ENCODE data around the gene LAMC1.
A peak's percentile ranks its signal among the peaks of the same experiment; 100 is the strongest.

The LAMC1 gene

DNA sequence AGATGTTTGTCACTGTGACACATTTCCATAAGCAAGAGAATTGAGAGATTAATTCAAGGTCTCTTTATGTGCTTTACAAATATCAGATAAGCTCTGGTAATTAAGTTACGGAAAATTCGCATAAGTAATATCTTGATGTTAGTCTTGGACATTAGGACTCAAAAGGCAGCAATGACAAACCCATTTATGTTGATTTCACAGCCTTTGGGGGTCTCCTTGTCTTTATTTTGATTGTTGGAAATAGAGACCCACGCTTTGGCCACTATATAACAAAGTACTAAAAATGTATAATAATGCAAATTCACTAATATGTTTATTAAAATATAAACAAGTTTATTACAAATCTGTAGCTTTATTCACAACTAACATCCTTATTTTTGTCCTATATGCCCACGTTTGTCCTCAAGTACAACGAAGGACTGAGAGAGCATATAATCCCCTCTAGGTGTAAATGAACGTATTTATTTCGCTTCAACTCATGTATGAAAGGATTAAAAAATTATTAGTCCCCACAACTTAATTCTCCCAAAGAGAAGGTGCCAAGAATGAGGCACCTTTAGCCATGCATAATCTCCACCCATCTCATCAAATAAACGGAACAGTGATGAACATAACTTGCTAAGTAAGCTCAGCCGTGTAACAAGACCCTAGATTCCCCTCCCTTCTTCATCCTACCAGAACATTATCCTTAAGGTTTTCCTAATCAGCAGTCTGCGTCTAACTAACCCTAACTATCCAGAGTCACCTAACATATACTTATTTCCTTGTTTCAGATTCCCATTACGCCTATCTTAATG is 1.6 kb upstream of the LAMC1 start:
- DNase-seq: no peak

DNA sequence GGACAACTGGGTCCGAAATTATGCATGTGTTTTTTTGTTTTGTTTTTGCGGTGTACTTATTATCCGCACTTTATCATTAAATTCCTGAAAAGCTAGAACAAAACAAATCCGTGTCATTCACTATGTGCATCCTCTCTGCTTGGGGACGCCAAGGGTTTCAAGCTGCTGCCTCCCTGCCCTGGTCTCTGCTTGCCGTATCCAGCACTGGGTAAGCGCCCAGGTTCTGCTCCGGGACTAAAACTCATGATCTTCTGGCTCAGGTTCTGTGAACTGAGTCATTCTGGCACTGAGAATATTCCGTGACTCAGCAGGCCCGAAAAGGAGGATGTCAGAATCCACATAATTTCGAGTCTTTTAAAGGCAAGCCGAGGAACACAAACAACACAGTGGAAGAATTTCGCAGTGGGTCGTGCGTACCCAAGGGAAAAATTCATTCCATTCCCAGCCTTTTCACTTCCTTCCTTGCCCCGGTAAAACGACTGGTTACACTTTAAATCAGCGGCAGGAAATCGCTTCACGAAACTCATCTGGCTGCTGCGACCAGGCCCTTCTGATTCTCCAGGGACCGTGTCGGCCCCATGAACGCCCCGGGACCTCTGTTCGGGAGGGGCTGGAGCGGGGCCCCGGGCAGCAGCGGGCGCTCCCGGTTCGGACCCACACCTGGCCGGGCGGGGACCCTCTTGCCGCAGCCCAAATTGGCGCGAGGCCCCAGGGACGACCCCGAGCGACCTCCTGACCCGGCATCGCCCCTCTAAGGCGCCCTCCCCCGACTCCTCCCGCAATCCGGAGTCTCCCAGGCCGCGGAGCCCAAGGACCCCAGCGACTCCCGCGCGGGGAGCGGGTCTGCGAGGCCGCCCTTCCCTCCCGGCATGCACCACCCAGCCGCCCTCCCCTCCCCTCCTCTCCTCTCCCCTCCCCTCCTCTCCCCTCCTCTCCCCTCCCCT is 746 bp upstream of the LAMC1 start:
- no peak for DNase-seq

DNA sequence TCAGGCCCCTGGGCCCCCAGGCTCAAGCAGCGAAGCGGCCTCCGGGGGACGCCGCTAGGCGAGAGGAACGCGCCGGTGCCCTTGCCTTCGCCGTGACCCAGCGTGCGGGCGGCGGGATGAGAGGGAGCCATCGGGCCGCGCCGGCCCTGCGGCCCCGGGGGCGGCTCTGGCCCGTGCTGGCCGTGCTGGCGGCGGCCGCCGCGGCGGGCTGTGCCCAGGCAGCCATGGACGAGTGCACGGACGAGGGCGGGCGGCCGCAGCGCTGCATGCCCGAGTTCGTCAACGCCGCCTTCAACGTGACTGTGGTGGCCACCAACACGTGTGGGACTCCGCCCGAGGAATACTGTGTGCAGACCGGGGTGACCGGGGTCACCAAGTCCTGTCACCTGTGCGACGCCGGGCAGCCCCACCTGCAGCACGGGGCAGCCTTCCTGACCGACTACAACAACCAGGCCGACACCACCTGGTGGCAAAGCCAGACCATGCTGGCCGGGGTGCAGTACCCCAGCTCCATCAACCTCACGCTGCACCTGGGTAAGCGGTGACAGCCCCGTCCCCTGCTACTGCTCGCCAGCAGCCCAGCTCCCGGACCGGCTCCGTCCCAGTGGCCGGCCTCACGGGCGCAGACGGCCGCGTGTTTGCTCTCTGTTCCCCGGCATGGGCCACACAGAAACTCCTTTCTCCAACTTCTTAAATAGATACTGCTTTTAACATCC is 539 bp downstream of the LAMC1 start:
- DNase-seq: peak; percentile 44 to 51

DNA sequence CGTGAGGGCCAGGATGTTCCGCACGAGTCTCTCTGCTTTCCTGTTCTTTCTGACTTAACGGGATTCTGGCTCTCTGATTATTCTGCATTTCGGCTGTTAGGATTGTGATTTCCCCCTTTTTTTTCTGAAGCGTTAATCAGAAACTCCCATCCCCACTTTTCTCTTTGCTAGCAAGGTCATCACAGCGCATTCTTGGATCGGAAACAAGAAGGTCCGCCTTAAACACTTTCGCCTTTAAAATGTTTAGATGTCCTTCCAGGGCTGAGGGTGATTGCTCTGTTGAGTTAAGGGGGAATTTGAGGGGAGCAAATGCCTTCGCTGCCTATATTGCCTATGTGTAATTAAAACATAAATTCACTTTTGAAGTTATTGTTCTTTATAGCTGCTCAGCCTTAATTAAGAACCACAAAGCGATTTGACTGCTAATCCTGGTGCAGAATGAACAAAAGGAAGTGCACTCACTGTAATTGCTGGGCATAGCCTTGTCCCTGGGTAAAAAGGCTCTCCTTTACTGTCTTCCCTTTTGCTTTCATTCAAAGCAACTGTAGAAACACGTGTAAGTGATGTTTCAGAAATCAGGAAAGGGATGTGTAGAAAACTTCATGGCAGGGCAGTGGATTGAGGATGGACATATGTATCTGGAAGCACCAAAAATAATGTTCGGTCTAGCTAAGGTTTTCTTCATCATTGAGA is 1.2 kb downstream of the LAMC1 start:
- DNase-seq: no peak

DNA sequence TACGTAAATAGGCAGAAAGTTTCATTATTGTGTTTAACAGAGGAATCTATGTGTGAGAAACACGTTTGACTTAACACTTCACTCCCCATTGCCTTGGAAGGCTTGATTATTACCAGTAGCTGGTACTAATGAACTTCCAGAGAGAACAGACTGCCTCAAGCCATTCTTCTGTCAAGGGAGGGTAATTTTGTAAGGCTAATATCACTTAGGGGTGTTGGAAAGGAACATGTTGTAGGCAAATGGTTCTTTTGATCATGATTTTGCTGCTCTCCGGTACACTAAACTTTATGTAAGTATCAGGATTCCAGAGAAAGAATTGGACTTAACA is 1.8 kb downstream of the LAMC1 start:
- no peak for DNase-seq

DNA sequence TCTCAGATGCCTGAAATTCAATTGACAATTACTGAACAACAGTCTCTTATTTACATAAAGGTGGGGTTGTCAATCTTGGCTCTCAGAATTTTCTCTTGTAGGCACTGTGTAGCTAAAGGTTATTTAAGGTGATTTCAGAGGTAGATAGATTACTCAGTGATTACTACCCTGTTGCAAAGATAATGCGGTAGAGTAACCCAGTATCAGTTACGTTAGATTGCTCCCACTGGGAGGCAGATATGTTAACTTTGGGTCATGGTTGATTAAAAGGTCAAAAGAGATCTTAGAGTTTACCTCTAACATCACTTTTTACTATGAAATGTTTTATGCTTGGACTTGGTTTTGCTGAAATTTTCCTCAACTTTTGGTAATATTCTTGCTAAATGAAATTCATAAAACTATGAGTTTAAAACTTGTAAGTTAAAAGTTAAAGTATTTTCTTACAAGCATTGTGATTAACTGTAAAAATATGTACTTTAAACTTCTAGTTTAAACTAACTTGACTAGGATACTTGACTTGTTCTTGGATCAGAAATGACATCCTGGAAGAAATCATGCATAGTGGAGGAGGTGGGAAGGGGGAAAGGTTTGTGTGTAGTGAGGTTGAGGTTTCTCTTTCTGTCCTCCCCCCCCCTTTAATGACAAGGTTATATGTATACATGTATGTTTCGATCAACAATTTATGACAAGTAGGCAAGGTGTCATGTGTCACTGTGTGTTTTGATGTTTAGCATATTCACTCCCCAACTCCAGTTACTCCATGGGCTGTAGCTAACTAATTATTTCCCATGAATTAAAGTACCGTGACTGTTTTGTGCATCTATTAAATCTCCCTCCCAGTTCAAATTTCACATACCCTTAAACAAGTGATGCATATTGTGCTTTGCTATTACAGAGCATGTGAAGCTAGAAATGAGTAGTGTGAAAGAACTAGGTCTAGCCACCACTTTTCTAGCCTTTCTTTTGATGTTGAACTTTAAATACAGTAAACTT is 2.9 kb downstream of the LAMC1 start:
- no peak for DNase-seq

DNA sequence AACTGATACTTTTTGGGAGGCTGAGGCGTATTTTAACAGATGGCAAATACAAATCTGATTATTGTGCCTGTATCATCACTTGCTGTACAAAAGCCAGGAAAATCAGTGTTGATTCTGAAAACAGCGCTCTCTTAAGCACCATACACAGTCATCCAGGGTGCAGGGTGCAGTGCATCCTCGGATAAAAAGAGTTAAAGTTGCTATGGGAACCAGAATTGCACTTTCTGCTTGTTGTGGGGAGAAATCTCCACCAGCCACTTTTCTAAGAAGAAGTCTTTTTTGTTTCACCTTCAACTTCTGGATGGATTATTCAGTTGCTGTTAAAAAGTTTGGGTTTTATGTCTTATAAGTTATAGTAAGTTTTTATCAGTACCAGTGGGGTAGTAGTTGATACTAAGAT is 3.8 kb downstream of the LAMC1 start:
- DNase-seq: no peak

DNA sequence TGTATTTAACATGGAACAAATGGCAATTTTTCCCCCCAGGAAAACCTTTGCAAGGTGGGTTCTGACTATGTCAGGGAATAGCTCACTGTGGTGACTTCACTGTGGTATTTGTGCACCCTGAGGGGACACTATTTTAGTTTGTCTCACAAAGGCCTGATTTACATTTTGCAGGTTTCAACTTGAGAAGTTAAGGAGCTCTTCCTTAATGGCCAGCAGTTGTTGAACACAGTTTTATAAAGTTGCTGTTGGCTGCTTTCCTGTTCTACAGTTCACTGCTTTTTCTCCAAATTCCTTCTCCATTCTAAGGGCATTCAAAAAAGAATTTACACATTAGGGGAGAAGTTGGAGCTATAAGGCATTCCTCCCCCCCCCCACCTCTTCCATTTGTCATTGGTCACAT is 4.6 kb downstream of the LAMC1 start:
- DNase-seq: no peak

DNA sequence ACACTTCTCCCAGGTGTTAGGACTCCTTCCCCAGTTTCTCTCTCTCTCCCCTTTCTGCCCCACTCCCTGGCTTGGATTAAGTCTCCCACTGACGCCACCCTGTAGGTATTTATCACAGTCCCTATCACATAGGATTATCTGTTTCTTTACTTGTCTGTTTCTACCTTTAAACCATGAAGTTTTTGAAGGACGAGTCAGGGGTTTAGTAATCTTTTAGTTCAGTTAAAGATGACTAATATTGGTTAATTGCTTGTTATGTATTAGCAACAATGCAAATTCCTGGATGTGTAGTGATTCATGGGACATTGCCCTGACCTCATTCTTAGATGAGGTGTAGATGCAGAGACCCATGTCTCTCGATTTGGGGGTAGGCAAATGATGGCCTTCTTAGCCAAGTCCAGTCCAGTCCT is 6.4 kb downstream of the LAMC1 start:
- DNase-seq: no peak

DNA sequence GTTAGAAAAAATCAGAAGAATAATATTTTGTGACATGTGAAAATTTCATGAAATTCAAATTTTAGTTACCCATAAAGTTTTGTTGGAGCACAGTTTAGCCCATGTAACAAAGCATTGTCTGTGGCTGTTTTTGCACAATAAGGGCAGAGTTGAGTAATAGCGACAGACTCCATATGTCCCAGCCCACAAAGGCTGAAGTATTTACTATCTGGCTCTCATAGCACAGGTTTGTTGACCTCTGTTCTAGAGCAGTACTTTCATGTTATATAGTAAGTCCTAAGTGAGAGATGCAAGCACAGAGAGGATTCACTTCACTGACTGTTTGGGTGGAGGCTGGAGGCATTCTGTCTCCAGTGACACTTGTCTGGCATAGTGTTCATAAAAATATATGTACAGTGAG is 6.8 kb downstream of the LAMC1 start:
- no peak for DNase-seq

DNA sequence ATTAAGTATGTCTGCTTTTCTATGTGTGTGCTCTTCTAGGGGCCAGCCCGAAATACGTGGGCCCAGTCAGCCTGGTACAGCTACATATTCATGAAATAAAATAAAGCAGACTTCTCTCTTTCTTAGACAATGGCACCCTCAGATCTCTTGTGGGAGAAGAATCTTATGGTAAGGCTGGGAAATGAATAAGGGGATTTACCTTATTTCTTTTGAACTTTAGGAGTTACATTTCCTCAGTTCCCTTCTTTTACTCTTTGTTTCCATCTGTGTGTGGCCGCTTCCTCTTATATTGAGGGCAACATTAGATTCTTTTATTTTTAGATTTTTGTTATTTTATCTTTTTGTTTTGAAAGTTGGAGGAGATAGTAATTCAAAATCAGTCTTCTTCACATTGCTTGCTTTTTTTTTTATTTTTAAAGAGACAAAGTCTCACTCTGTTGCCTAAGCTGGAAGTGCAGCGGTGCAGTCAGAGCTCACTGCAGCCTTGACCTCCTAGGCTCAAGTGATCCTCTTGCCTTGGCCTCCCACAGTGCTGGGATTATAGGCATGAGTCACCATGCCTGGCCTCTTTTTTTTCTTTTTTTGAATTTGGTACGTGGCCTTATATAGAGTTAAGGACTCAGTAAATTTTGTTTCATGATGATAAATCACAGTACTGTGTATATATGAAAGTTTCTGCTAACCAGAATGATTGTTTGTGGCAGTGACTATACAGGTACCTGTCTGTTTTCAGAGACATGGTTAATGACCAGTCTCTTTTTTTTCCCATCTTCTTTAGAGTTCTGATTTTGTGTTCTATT is 9.1 kb downstream of the LAMC1 start:
- DNase-seq: no peak

DNA sequence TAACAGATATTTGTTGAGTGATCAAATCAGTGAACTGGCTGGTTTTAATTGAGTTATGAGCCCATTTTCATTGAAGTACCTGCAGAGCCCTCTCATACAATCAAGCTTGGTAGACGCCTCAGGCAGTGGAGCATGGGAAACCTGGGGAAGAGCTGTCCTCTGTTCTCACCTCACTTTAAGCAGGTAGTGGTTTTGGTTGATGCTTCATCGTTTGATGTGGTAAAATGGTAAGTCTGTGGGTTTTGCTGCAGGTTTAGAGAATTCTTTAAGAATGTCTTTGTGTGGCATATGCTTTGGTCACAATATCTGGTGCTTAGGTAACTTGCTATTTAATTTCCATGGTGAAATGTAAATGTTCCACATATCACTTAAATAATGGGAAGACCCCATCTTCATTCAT is 10.0 kb downstream of the LAMC1 start:
- DNase-seq: no peak

DNA sequence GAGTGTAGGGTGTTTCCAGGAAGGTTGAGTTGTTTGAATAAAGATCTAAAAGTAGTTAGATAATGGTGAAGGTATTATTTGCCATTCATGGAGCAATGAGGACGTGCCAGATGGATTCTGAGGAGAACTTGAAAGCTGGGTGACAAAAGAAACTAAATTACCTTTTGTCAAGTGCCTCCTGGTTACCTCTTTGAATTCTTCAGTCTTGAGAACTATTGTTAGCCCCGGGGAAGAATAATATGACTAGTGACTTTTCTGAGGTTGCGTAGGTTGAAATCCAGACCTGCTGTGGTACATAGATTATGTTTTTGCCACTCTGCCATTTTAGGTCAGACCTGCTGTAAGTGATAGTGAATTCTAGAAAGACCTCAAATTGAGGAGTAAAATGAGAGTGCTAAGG is 11.5 kb downstream of the LAMC1 start:
- no peak for DNase-seq

DNA sequence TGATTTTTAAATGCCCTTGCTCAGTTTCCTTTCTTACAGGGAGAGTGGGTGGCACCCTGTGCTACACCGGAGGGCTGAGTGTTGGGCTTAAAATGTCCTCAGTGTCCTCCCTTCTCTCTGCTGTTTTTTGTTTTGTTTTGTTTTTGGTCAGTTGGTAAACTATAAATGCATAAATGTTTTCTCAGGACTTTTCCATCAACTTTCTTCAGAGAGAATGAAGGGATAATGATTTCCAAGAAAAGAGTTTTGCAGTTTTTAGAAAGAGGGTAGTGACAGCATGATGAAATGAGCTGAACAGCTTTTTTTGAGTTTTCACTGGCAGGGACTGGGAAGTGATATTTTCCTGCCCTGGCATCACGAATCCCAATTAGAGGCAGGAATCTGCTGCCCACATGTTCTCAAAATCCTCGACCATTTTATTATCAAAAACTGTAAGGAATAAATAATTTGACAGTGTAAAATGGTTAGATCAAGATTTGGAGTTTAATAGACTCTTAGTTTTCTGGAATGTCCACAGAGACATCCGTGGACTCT is 15.2 kb downstream of the LAMC1 start:
- no peak for DNase-seq

DNA sequence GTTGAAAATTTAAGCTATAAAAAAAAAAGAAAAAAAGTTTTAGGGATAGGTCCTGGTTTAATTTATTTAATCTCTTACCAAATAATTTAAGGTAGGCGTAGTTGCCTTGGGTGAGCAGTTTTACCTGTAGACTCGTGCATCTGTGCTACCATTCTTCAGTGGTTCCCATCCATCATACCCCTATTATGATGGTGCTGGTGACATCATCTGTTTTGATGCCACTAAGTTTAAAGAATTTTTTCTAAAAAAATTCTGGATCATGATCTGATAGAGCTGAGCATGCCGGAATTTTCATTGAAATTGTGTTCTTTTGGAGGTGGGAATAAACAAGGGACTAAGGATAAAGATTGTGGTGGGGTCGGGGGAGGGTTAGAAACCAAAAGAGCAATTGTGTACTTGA is 15.7 kb downstream of the LAMC1 start:
- DNase-seq: no peak

DNA sequence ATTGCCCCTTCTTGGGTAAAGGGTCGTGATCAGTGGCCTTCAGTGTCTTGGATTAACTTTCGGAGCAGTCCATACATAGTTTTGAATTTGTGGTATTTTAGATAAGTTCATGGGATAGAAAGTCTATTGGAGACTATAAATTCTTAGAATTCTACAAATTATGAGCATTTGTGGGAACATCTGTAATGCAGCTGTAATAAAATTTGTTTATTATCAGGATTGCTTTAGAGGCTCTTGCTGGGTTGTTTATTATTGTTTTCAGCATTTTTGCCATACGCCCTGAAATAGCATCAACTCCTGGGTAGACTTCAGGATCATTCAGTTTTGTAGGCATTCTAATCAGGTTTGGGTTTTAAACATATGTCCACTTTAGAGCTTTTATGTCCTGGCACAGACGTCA is 16.1 kb downstream of the LAMC1 start:
- DNase-seq: no peak

DNA sequence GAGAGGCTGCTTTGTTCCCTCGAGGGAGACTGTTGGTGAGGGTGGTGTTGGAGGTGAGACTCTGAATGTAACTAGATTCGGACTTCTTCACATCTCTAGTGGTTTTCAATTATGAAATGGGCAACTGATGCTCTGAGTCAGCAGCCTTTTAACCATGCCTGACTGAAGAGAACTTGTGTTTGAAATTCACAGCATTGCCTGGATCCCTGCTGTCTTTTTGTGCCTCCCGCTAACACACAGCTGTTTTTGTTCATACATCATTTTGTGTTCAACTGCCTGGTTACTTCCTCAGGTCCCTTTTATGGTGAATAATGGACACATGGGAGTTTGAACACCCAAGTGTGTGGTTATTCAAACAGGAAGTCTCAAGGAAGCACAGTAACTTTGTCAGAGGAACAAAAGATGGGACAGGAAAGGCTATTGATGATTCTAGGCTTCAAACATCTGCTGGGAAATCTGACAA is 16.8 kb downstream of the LAMC1 start:
- DNase-seq: peak in 1 of 2 experiments; percentile 16

DNA sequence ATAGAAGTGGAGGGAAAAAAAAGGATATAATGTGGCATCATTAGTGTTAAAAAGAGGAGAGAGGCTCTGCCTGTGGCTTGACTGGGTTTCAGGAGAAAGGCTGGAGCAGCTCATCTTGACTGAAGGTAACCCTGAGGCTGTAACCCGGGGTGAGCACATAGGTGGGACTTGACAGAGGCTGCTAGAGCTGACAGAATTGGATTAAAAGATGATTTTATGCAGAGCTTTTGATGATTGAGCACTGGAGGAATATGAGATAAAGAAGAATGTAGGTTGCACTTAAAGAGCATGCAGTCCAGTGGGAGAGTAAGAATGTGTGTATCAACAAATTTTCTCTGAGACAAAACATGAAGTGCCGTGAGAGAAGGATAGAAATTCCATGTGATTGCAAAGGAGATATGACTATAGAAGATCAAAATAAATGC is 17.3 kb downstream of the LAMC1 start:
- no peak for DNase-seq

DNA sequence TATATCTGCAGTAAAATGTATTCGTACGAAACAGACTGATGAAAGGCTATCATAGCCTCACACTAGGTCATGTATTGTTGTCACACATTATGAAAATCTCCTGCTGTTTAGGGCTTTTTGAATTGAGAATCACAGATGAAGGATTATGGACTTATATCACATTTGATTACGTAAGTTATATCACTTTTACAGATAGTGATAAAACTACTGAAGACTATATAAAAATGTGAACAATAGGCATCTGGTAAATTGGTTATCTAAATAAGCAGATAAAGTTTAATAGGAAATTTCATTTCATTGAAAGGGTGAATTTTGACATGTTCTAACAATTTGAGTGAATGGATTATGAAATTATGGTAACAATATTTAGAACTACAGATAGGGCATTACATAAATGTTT is 20.0 kb downstream of the LAMC1 start:
- no peak for DNase-seq
